ENCODE results near the gene CPNE6. TPM values are rescaled to one million over a fixed set of nuclear protein-coding genes. Genes with fewer than 3 reads are reported as not detected.

CPNE6 gene
- total and polyA plus RNA-seq, 2 of the 13 experiments (the other 11 are each of a cell fraction or from before 2014, with no cell fraction given), result not detected

DNA sequence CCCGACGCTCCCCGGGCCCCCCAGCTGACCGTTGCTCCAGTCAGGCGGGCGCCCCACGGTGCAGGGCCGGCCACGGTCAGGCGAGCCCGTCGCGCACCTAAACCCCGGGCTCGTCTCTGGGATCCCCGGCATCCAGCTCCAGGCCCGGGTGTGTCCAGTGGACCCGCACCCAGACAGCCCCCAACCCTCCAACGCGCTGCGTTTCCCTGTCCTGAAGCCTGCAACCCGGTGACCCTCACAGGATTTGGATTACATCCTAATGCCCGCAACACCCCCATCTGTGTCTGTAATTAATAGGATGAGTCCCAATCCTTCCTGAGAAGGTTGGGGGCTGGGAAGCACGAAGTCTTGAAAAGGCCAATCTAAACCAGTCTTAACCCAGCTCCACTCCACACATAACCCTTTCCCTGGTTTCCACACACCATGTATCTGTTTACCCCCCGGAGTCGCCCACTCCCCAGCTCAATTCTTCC, 10.4 kb downstream of the CPNE6 start (continued):
- TF ChIP-seq, protein P1, sequence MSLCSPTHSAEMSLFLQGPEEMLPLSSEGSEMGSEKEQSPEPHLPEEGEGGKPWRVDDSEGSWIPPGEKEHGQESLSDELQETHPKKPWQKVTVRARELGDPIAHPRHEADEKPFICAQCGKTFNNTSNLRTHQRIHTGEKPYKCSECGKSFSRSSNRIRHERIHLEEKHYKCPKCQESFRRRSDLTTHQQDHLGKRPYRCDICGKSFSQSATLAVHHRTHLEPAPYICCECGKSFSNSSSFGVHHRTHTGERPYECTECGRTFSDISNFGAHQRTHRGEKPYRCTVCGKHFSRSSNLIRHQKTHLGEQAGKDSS (CRISPR knock-in tag; IDR thresholded peaks at IDR 0.05; ENCODE audit: borderline replicate concordance, low read depth), result no peak
- TF ChIP-seq KMT2B (CRISPR knock-in tag; IDR thresholded peaks at IDR 0.05) (0 out of 2 replicates have a peak, but pooled peaks have one; percentile 11), MED13 (CRISPR knock-in tag; IDR thresholded peaks at IDR 0.05) (no peak), FOXA1 (IDR thresholded peaks at IDR 0.05) (no peak), FOXA1 (CRISPR knock-in tag; IDR thresholded peaks at IDR 0.05) (no peak), ZBTB7A (CRISPR knock-in tag; IDR thresholded peaks at IDR 0.05) (no peak), ZBTB8A (CRISPR knock-in tag; IDR thresholded peaks at IDR 0.05; ENCODE audit: borderline replicate concordance, low read depth) (no peak), NCOA2 (CRISPR knock-in tag; IDR thresholded peaks at IDR 0.05) (no peak), ZNF878 (CRISPR knock-in tag; IDR thresholded peaks at IDR 0.05) (no peak), SMYD3 (CRISPR knock-in tag; IDR thresholded peaks at IDR 0.05) (no peak), ZFY (CRISPR knock-in tag; IDR thresholded peaks at IDR 0.05) (no peak), ZNF703 (CRISPR knock-in tag; IDR thresholded peaks at IDR 0.05; ENCODE audit: borderline replicate concordance) (no peak), SSRP1 (CRISPR knock-in tag; IDR thresholded peaks at IDR 0.05) (no peak), MTA3 (CRISPR knock-in tag; IDR thresholded peaks at IDR 0.05) (no peak), MXD4 (CRISPR knock-in tag; IDR thresholded peaks at IDR 0.05) (0 out of 2 replicates have a peak, but pooled peaks have one; percentile 9), MAFF (IDR thresholded peaks at IDR 0.05; ENCODE audit: low read depth, low read length) (no peak), THYN1 (CRISPR knock-in tag; IDR thresholded peaks at IDR 0.05; ENCODE audit: borderline replicate concordance, low read depth) (no peak; the same call in 1 of the 2 replicates), ATF7-NPFF (CRISPR knock-in tag; IDR thresholded peaks at IDR 0.05; ENCODE audit: low read depth) (no peak), KDM3A (CRISPR knock-in tag; IDR thresholded peaks at IDR 0.05; ENCODE audit: low read depth) (no peak), ZFP62 (CRISPR knock-in tag; IDR thresholded peaks at IDR 0.05) (no peak), U2AF1 (optimal IDR thresholded peaks at IDR 0.05; ENCODE audit: low read depth, low read length) (no peak), POLR2A (IDR thresholded peaks at IDR 0.05; ENCODE audit: insufficient read depth in 1 of 2, low read depth in 2 of 2, low read length in 2 of 2) (0 out of 4 replicates have a peak, but pooled peaks of 1 of the 2 experiments have one; percentile 9)
- TF ChIP-seq, protein P2, sequence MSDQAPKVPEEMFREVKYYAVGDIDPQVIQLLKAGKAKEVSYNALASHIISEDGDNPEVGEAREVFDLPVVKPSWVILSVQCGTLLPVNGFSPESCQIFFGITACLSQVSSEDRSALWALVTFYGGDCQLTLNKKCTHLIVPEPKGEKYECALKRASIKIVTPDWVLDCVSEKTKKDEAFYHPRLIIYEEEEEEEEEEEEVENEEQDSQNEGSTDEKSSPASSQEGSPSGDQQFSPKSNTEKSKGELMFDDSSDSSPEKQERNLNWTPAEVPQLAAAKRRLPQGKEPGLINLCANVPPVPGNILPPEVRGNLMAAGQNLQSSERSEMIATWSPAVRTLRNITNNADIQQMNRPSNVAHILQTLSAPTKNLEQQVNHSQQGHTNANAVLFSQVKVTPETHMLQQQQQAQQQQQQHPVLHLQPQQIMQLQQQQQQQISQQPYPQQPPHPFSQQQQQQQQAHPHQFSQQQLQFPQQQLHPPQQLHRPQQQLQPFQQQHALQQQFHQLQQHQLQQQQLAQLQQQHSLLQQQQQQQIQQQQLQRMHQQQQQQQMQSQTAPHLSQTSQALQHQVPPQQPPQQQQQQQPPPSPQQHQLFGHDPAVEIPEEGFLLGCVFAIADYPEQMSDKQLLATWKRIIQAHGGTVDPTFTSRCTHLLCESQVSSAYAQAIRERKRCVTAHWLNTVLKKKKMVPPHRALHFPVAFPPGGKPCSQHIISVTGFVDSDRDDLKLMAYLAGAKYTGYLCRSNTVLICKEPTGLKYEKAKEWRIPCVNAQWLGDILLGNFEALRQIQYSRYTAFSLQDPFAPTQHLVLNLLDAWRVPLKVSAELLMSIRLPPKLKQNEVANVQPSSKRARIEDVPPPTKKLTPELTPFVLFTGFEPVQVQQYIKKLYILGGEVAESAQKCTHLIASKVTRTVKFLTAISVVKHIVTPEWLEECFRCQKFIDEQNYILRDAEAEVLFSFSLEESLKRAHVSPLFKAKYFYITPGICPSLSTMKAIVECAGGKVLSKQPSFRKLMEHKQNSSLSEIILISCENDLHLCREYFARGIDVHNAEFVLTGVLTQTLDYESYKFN (CRISPR knock-in tag; conservative IDR thresholded peaks at IDR 0.05), result peak; percentile 12; the same call in 1 of the 2 replicates
- TF ChIP-seq, protein P3, sequence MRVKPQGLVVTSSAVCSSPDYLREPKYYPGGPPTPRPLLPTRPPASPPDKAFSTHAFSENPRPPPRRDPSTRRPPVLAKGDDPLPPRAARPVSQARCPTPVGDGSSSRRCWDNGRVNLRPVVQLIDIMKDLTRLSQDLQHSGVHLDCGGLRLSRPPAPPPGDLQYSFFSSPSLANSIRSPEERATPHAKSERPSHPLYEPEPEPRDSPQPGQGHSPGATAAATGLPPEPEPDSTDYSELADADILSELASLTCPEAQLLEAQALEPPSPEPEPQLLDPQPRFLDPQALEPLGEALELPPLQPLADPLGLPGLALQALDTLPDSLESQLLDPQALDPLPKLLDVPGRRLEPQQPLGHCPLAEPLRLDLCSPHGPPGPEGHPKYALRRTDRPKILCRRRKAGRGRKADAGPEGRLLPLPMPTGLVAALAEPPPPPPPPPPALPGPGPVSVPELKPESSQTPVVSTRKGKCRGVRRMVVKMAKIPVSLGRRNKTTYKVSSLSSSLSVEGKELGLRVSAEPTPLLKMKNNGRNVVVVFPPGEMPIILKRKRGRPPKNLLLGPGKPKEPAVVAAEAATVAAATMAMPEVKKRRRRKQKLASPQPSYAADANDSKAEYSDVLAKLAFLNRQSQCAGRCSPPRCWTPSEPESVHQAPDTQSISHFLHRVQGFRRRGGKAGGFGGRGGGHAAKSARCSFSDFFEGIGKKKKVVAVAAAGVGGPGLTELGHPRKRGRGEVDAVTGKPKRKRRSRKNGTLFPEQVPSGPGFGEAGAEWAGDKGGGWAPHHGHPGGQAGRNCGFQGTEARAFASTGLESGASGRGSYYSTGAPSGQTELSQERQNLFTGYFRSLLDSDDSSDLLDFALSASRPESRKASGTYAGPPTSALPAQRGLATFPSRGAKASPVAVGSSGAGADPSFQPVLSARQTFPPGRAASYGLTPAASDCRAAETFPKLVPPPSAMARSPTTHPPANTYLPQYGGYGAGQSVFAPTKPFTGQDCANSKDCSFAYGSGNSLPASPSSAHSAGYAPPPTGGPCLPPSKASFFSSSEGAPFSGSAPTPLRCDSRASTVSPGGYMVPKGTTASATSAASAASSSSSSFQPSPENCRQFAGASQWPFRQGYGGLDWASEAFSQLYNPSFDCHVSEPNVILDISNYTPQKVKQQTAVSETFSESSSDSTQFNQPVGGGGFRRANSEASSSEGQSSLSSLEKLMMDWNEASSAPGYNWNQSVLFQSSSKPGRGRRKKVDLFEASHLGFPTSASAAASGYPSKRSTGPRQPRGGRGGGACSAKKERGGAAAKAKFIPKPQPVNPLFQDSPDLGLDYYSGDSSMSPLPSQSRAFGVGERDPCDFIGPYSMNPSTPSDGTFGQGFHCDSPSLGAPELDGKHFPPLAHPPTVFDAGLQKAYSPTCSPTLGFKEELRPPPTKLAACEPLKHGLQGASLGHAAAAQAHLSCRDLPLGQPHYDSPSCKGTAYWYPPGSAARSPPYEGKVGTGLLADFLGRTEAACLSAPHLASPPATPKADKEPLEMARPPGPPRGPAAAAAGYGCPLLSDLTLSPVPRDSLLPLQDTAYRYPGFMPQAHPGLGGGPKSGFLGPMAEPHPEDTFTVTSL (CRISPR knock-in tag; IDR thresholded peaks at IDR 0.05; ENCODE audit: borderline replicate concordance), result no peak

Measured in HepG2 (cell line).